ENCODE data around the gene TMEM107.

DNA sequence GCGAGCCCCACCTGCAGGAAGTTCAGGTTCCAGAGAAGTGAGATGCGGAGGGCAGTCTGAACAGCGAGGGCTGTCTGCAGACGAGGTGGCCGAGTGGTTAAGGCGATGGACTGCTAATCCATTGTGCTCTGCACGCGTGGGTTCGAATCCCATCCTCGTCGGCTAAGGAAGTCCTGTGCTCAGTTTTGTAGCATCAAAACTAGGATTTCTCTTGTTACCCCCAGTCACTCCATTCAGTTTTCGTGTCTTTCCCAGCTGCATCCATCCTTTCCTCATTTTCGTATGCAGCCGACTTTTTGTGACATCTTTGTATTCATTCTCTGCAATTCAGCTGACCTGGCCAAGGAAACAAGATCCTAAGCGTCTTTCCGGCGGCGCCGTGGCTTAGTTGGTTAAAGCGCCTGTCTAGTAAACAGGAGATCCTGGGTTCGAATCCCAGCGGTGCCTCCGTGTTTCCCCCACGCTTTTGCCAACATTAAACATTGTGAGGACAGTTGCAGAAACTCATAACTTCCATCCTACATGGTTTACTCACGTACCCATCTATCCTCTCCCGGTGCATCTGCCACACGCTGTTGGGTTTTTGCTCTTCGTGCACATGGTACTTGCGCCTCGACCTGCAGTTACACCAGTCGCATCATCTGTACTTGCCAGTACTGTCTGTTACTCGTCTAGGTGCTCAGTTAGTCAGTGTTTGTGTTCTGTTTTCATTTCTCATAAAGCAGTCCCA is 10.8 kb upstream of the TMEM107 start:
- no peak; the same call in 1 of the 2 replicates for TF ChIP-seq ZBTB8A (tag by site-specific recombination; IDR thresholded peaks at IDR 0.05)
- TF ChIP-seq ZNF585B (tag by site-specific recombination; IDR thresholded peaks at IDR 0.05) = no peak
- no peak for TF ChIP-seq ZNF830 (tag by site-specific recombination; IDR thresholded peaks at IDR 0.05; ENCODE audit: low read depth)
